SK-N-DZ (cell line): ENCODE data around the gene MTX2.
"Not testable (repeated sequence)": the region's sequence is repeated elsewhere in the genome, so short reads cannot be mapped to it uniquely, and the experiment has no call there.

Experiments used
- DNase-seq: peaks from one replicate; pipeline ENCODE4 v3.0.0-alpha.2; 2015; ENCODE audit warnings: low spot score

Gene MTX2

GRCh38 chr2:176373155-176373554, 103.9 kb downstream of the MTX2 start:
- DNase-seq: not testable (repeated sequence)

- DNase-seq: no peak
These were observed 109.1 kb downstream of the MTX2 start for GRCh38 chr2:176378323-176378722.

DNA sequence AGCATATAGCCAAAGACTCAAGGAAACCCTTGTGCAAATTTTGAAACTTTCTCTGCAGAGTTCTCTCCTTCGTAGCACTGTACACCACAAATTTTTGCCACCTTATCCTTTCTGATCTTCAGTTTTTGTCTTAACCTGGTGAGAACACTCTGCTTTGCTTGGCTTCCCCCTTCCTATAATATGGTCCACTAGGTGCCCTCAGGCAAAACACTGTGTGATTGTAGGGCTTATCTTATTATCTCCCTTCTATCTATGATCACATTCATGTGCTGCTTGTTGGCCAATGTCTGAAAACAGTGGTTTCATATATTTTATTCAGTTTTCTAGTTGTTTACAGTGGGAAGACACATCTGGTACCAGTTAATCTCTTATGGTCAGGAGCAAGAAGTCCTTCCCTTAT, 111.1 kb downstream of the MTX2 start:
- peak; percentile 28 for DNase-seq

DNA sequence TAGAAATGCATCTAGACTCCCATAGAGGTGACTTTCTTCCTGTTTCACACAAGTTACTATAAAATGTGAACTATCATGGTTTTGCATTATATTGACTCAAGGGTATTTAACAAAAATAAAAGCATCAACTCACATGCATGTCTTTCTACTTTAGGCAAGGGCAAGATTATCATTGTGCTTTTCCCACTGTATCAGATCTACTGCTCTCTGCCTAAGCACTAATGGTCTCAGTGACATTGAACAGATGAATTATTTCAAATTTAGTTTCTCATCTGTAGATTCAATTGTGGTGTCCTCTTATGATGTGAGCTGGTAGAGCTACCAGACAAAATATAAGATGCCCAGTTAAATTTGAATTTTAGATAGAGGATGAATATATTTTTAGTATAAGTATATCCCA, 113.9 kb downstream of the MTX2 start:
- DNase-seq: peak; percentile 76

DNA sequence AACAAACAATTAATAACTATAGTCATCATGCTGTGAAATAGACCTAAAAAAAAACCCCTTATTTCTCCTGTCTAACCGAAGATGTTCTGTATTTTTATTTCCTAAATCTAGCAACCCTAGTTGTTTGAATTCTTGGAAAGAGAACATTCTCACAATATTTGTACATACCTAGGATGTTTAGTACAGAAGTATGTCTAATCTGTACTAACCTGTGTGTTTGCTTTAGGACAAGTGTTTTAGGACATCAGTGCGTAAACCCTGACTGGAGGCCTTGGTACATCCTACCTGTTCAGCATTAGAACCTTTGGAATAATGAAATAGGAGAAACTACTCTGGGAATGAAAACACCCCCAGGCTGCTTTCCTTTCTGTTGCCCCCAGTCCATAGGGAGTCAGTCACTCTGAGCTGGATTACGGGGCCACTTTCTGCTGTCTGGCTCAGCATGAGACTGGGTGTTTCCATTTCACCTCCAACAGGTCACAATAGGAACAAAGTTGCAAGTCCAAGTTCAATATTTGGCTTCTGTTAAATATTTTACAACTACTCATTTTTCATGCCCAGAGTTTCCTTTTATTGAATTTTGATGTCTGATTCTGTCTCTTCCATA, 114.7 kb downstream of the MTX2 start:
- DNase-seq: no peak

DNA sequence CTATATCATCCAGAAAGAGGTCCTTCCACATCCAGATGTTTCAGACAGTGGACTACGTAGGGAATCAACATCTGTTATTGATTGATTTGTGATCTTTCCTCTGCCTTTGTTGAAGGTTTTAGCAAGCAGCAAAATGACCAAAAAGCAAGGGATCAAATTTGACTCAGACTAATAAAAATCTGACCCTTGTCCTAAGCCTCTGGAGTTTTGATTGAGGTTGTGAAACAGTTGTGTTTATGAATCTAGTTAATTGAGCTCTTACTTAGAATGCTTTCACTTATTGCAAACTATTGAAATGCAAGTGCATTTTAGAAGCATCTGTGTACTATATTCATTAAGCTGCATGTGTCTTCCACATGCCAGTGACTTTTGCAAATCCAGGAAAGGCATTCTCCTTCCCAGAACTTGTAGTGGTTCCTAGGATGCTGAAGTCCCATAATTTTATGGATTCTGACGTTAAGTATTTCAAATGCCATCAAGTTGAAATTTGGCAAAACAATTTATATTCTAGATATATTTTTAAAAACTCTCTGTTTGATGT, 116.0 kb downstream of the MTX2 start:
- DNase-seq: no peak

GRCh38 chr2:176385838-176386237, 116.6 kb downstream of the MTX2 start:
- DNase-seq: no peak
